GM12801 (cell line): ENCODE results near the gene DR1.

Experiments used
- TF ChIP-seq, protein P1 (sequence below): IDR thresholded peaks from one replicate; pipeline ENCODE4 v1.5.1; 2011; ENCODE audit warnings: control low read depth; ENCODE audit not compliant: insufficient read length; ENCODE audit errors: extremely low read depth

Gene DR1

DNA sequence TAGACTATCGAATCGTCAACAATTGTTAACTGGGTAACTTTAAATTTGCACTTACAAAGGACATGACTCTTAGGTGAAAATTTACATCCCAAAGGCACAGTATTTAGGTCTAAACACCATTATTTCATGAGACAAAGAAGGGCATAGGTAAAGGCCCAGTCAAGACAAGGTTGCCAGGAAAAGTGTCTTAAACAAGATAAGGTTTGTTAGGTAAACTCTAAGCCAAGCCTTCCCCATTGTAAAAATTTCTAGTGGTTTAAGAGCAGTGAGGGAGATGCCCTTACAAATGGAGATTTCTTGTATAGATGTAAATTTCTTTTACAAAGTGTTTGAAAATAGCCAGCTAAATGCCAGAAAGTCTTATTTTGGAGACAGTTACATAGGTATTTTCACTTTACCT lies 65.3 kb downstream of the DR1 start:
- TF ChIP-seq, protein P1, sequence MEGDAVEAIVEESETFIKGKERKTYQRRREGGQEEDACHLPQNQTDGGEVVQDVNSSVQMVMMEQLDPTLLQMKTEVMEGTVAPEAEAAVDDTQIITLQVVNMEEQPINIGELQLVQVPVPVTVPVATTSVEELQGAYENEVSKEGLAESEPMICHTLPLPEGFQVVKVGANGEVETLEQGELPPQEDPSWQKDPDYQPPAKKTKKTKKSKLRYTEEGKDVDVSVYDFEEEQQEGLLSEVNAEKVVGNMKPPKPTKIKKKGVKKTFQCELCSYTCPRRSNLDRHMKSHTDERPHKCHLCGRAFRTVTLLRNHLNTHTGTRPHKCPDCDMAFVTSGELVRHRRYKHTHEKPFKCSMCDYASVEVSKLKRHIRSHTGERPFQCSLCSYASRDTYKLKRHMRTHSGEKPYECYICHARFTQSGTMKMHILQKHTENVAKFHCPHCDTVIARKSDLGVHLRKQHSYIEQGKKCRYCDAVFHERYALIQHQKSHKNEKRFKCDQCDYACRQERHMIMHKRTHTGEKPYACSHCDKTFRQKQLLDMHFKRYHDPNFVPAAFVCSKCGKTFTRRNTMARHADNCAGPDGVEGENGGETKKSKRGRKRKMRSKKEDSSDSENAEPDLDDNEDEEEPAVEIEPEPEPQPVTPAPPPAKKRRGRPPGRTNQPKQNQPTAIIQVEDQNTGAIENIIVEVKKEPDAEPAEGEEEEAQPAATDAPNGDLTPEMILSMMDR: no peak

GRCh38 chr1:93414749-93415148 lies 69.0 kb downstream of the DR1 start:
- TF ChIP-seq, protein P1: no peak

GRCh38 chr1:93415296-93415695 lies 69.6 kb downstream of the DR1 start:
- TF ChIP-seq, protein P1: no peak

- TF ChIP-seq, protein P1: no peak
Observed at GRCh38 chr1:93416183-93416582, 70.5 kb downstream of the DR1 start.
